Prostate gland (tissue), 2 donors: ENCODE measurements around the gene GGPS1. TPM values are rescaled to one million over a fixed set of nuclear protein-coding genes. Genes with fewer than 3 reads are reported as not detected.
A peak's percentile ranks its signal among the peaks of the same experiment; 100 is the strongest.

Experiments used
- DNase-seq: peaks from one replicate; pipeline ENCODE4 v3.0.0-alpha.2; 2019; ENCODE audit warnings: low spot score
- H3K27ac ChIP-seq, 2 donors: fragments of 200-600 bp; sonication (generic); 2 replicates each; pipeline ENCODE4 v1.5.1; 2017 to 2019
- H3K27me3 ChIP-seq: fragments of 200-600 bp; sonication (generic); replicated peaks from 2 replicates; pipeline ENCODE4 v1.5.1; 2019; ENCODE audit not compliant: insufficient read depth
- H3K36me3 ChIP-seq, 2 donors: fragments of 200-600 bp; sonication (generic); 1 replicate in 1 of 2; 2 replicates in 1 of 2; pipeline versions ENCODE4 v1.5.1 to v1.8.1; 2017 to 2019
- H3K4me1 ChIP-seq: fragments of 200-600 bp; sonication (generic); replicated peaks from 2 replicates; pipeline ENCODE4 v1.5.1; 2019
- H3K4me3 ChIP-seq, 2 donors: fragments of 200-600 bp; sonication (generic); 2 replicates each; pipeline ENCODE4 v1.5.1; 2017 to 2019
- H3K9me3 ChIP-seq: fragments of 200-600 bp; sonication (generic); 2 replicates; pipeline ENCODE4 v1.5.1; 2017
- POLR2A ChIP-seq: fragments of 450-650 bp; IDR thresholded peaks from one replicate; pipeline ENCODE4 v1.6.1; 2016; ENCODE audit warnings: antibody characterized with exemption, mild to moderate bottlenecking
- POLR2AphosphoS5 ChIP-seq: sonication (generic); formaldehyde crosslinking; IDR thresholded peaks from one replicate; pipeline ENCODE4 v1.6.1; 2017; ENCODE audit warnings: antibody characterized with exemption
- WGBS: methylation state at CpG from one replicate; pipeline ENCODE4 v1.1.5; 2018; 5-methylcytosine and 5-hydroxymethylcytosine counted together
- intact Hi-C: fragments of 100-400 bp; cut with DNase I; formaldehyde crosslinking; loops from one replicate; pipeline ENCODE4 v1.14.2; 2022
- total RNA-seq, 2 donors: library from RNA; depleted of rRNA; stranded (reverse); fragments of >200 nt; gene quantifications; one replicate each; pipeline ENCODE4 v1.1.0, GENCODE V29; 2016
- TF ChIP-seq, protein P1 (sequence below), 4 experiments: fragments of 200-600 bp in 2 of 4; fragments of 450-650 bp in 2 of 4; sonication (generic) in 2 of 4; IDR thresholded peaks; 1 replicate in 3 of 4; 2 replicates in 1 of 4; pipeline ENCODE4 v1.5.1; 2016 to 2019; ENCODE audit warnings: antibody characterized with exemption in 4 of 4, mild to moderate bottlenecking in 2 of 4, moderate library complexity in 2 of 4

GGPS1 gene
- total RNA-seq, 2 donors from 2014 or later, result 42.1 to 42.9 TPM

DNA sequence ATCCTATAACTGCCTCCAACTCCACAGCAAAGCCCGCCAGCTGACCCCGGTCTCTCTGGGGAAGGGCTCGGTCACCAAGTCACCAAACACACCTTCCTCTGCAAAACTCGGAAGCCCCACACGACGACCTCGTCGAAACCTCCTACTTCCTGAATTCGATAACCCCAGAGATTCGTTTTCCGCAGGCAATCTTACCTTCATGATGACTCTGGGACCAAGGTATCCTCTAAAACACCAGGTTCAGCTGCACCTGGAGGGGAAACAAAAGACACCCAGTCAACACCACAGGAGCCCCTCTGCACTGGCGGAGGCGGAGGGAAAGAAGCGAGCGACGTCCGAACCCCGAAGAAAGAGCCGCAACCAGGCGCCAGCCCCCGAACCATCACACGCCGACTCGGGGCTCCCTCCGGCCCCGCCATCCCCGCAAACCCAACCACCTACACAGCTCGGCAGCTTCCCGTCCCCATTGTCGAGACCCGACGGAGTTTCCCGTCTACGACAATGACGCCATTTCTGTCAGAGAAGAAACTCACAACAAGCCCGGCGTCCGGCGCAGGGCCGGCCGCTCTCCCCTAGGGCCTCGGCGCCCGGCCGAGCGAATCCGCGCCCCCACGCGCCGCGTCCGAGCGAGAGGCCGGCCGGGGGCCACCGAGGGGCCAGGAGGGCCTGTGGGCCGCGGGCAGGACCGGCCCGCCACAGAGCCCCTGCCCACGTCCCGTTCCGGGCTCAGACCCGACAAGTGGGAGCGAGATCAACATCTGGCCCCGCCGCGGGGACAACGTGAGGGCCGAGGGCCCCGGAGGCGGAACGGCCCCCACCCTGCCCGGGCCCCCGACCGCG, 1.4 kb upstream of the GGPS1 start:
- Histone ChIP-seq H3K4me1 (peaks cover 4% of the 10 kb centered on the region), H3K4me3 (peak overlapping the region; percentile 94 to 95), H3K27me3 (no peaks in the 10 kb centered on the region), H3K36me3 (no peaks in the 10 kb centered on the region), H3K27ac (peak overlapping the region; percentile 97 to 99), H3K9me3 (no peaks in the 10 kb centered on the region)
- intact Hi-C loops, result loop anchor here (2.0 to 5.0 kb wide), 3 partner anchors 75 to 198 kb away; partner anchors contain the start of gene TOMM20
- under 1% methylated on average over 40 of the region's 78 CpGs for WGBS
- peak; percentile 8 for DNase-seq
- TF ChIP-seq POLR2A (no peak), POLR2AphosphoS5 (no peak)
- TF ChIP-seq, protein P1, sequence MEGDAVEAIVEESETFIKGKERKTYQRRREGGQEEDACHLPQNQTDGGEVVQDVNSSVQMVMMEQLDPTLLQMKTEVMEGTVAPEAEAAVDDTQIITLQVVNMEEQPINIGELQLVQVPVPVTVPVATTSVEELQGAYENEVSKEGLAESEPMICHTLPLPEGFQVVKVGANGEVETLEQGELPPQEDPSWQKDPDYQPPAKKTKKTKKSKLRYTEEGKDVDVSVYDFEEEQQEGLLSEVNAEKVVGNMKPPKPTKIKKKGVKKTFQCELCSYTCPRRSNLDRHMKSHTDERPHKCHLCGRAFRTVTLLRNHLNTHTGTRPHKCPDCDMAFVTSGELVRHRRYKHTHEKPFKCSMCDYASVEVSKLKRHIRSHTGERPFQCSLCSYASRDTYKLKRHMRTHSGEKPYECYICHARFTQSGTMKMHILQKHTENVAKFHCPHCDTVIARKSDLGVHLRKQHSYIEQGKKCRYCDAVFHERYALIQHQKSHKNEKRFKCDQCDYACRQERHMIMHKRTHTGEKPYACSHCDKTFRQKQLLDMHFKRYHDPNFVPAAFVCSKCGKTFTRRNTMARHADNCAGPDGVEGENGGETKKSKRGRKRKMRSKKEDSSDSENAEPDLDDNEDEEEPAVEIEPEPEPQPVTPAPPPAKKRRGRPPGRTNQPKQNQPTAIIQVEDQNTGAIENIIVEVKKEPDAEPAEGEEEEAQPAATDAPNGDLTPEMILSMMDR (IDR thresholded peaks at IDR 0.05), result no peak

DNA sequence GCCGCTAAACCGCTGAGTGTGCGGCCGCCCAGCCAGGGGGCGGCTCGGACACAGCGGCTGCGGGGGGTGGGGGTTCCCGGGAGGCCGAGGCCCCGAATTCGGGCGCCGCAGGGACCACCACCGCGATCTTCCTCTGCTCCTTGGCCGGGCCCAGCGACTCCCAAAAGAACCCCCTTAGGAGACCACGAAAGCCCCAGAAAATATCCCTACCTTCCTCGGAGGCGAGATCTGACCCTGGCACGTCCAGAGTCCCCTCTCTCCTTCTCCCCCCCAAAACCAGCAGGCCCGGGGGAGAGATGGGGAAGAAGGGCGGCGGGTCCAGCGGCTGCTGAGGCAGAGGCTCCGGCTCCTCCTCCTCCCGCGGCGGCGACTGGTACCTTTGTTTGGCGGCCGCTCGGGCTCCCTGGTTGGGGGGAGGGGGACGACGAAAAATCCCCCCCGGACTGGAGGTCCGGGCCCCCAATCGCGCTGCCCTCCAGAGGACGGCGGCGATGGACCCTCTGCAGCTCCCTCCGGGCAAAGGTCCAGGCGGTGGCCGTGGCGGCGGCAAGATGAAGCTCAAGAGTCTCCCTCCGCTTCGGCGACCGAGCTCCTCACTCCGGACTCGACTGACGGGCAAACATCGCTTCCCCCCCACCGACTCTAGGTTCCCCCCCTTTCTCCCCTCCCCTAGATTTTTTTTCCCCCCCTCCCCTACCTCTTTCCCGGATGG, 655 bp upstream of the GGPS1 start, which contains the start of gene ARID4B:
Gene ARID4B (minus strand): TSS at position 621 of the 712 bp plus-strand sequence. CDS start 1,260 bp downstream, outside the sequence.
- H3K27me3 ChIP-seq, result no peaks in the 10 kb centered on the region
- WGBS, result under 1% methylated on average over 41 of the region's 58 CpGs
- H3K36me3 ChIP-seq, result no peaks in the 10 kb centered on the region
- peak; percentile 4 for DNase-seq
- TF ChIP-seq, protein P1 (IDR thresholded peaks at IDR 0.05), result no peak
- TF ChIP-seq POLR2A (peak; percentile 90), POLR2AphosphoS5 (peak; percentile 40)
- H3K27ac ChIP-seq, result peak within 1 kb of the TSS; percentile 97 to 99
- intact Hi-C loops, result loop anchor here (2.0 to 5.0 kb wide), 4 partner anchors 75 to 199 kb away; partner anchors contain the start of genes B3GALNT2 and TOMM20
- peak within 1 kb of the TSS; percentile 94 to 95 for H3K4me3 ChIP-seq
- H3K4me1 ChIP-seq, result peaks cover 7% of the 10 kb centered on the region
- H3K9me3 ChIP-seq, result no peaks in the 10 kb centered on the region

DNA sequence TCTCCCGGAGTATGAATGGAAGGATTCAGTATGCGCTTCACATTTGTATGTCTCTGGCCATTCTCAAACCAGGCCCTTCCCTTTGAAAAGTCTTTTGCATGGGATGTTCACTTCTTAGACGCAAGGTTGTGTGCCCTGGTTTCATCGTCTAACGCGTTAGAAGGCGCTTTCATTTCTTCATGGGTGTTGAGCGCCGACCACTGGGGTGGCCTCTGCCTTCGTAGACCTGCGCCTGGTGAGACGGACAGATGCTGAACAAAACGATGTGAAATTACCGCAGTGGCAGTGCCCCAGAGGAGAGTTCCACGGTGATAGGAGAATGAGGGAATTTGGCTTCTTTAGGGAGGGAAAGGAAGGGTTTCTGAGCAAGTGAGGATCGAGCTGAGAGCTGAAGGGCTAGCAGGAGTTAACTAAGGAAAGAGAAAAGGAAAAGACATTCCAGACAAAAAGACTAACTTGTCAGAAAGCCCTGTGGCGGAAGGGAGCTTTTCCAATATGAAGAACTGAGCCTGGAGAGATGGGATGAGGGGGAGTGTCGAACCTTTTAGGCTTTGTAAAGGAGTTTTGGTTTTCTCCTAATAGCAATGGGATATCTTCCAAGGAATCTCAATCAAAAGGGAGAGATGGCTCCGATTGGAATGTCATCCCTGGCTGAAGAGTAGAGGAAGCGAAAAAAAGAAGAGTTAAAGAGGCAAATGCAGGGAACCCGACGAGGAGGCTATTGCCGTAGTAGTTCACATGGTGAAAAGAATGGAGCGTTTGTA, 951 bp downstream of the GGPS1 start:
- peak; percentile 40 for DNase-seq
- no peaks in the 10 kb centered on the region for H3K9me3 ChIP-seq
- WGBS, result under 1% methylated on average over 24 of the region's 24 CpGs
- H3K4me1 ChIP-seq, result peaks cover 7% of the 10 kb centered on the region
- H3K4me3 ChIP-seq, result peak overlapping the region; percentile 48 to 63
- TF ChIP-seq, protein P1 (IDR thresholded peaks at IDR 0.05), result peak in 1 of 4 experiments; percentile 9
- TF ChIP-seq POLR2AphosphoS5 (no peak), POLR2A (no peak)
- intact Hi-C loops, result loop anchor here (2.0 to 5.0 kb wide), 3 partner anchors 77 to 175 kb away; partner anchors contain the start of gene B3GALNT2
- H3K36me3 ChIP-seq, result no peaks in the 10 kb centered on the region
- H3K27ac ChIP-seq, result peak overlapping the region; percentile 97 to 99
- no peaks in the 10 kb centered on the region for H3K27me3 ChIP-seq

DNA sequence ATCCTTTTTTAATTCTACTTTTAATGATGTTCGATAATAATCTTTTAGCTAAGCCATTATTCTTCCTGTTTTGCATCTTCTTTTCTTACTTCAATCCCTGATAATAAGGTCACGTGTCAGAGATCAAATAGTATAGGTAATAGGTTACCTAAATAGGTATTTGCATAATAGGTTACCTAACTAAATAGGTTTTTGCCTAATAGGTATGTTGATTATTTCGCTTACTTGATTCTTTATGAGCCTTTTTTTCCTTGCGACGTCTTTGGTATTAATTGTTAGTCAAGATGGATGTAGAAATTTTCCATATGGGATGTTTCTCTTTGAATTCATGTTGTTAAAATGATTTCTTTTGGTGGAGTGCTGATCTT, 2.5 kb downstream of the GGPS1 start:
- intact Hi-C loops, result no loop called here
- H3K36me3 ChIP-seq, result no peaks in the 10 kb centered on the region

More for the DNA sequence above, 2.5 kb downstream of the GGPS1 start:
- 79% methylated on average over 5 of the region's 5 CpGs for WGBS
- no peak overlapping the region for H3K4me3 ChIP-seq
- H3K4me1 ChIP-seq, result peaks cover 6% of the 10 kb centered on the region
- no peaks in the 10 kb centered on the region for H3K9me3 ChIP-seq
- TF ChIP-seq, protein P1 (IDR thresholded peaks at IDR 0.05), result no peak
- TF ChIP-seq POLR2A, result no peak
- no peak for TF ChIP-seq POLR2AphosphoS5
- DNase-seq, result no peak
- H3K27ac ChIP-seq, result no peak overlapping the region
- no peaks in the 10 kb centered on the region for H3K27me3 ChIP-seq
